Mammary microvascular endothelial cell (primary cell): ENCODE data around the gene PRSS53. TPM values are rescaled to one million over a fixed set of nuclear protein-coding genes. Genes with fewer than 3 reads are reported as not detected.

ENCODE experiments used
- total RNA-seq: library from RNA; depleted of rRNA; stranded (reverse); fragments of >200 nt; gene quantifications from 2 replicates; pipeline ENCODE4 v1.2.3, GENCODE V29; 2015

Gene PRSS53
- 1.2 and 1.5 TPM in 2 replicates for total RNA-seq

GRCh38 chr16:31088459-31089183 lies at the start of gene PRSS53:
PRSS53 (minus strand) TSS chr16:31088943; CDS start chr16:31088809, 134 bp downstream.

GRCh38 chr16:31135535-31136286 lies 47.0 kb upstream of the PRSS53 start, which contains the start of gene PRSS8:
PRSS8 (minus strand) TSS chr16:31135727; CDS start chr16:31135498, 229 bp downstream.

GRCh38 chr16:31117384-31118222 lies 28.9 kb upstream of the PRSS53 start, which contains the start of gene KAT8:
KAT8 (plus strand) TSS chr16:31117664; CDS start chr16:31117682, 18 bp downstream.

GRCh38 chr16:31108035-31108793 lies 19.5 kb upstream of the PRSS53 start, which contains the start of gene BCKDK:
BCKDK (plus strand) TSS chr16:31108386; CDS start chr16:31109224, 838 bp downstream.

GRCh38 chr16:31094424-31095120 lies 5.8 kb upstream of the PRSS53 start, which contains the start of gene VKORC1:
VKORC1 (minus strand) TSS chr16:31094797; CDS start chr16:31094729, 68 bp downstream.

GRCh38 chr16:31073970-31074813 lies 14.6 kb downstream of the PRSS53 start, which contains the start of the genes ZNF646 and ZNF668:
ZNF646 (plus strand) TSS chr16:31074422; CDS start chr16:31076325, 1,903 bp downstream.
ZNF668 (minus strand) TSS chr16:31074240; CDS start chr16:31064459, 9,781 bp downstream.

Other genes starting within 250 kb of the PRSS53 start
- 37.0 and 39.4 TPM in 2 replicates for gene BCL7C, start 194.9 kb downstream of the PRSS53 start, total RNA-seq
- 0.33 TPM in 1 of 2 replicates, not detected in the other for gene CTF1, start 192.3 kb downstream of the PRSS53 start, total RNA-seq
- 15.2 and 15.4 TPM in 2 replicates for gene FBXL19, start 165.4 kb downstream of the PRSS53 start, total RNA-seq
- gene ORAI3, start 139.9 kb downstream of the PRSS53 start, total RNA-seq, result 17.9 and 27.5 TPM in 2 replicates
- gene SETD1A, start 131.2 kb downstream of the PRSS53 start, total RNA-seq, result 4.1 and 4.2 TPM in 2 replicates
- 16.7 and 17.7 TPM in 2 replicates for gene HSD3B7, start 103.7 kb downstream of the PRSS53 start, total RNA-seq
- 0.05 and 0.93 TPM in 2 replicates for gene STX1B, start 78.3 kb downstream of the PRSS53 start, total RNA-seq
- 30.7 and 32.6 TPM in 2 replicates for gene STX4, start 55.4 kb downstream of the PRSS53 start, total RNA-seq
- 12.3 and 13.6 TPM in 2 replicates for gene ZNF668, start 14.7 kb downstream of the PRSS53 start, total RNA-seq
- 9.9 and 10.0 TPM in 2 replicates for gene ZNF646, start 14.5 kb downstream of the PRSS53 start, total RNA-seq
- 144 and 177 TPM in 2 replicates for gene VKORC1, start 5.9 kb upstream of the PRSS53 start, total RNA-seq
- gene BCKDK, start 19.4 kb upstream of the PRSS53 start, total RNA-seq, result 71.9 and 81.6 TPM in 2 replicates
- 30.0 and 31.8 TPM in 2 replicates for gene KAT8, start 28.7 kb upstream of the PRSS53 start, total RNA-seq
- gene PRSS8, start 46.8 kb upstream of the PRSS53 start, total RNA-seq, result not detected in 2 replicates
- 0.25 TPM in 1 of 2 replicates, not detected in the other for gene PRSS36, start 61.1 kb upstream of the PRSS53 start, total RNA-seq
- 63.4 and 69.3 TPM in 2 replicates for gene FUS, start 91.2 kb upstream of the PRSS53 start, total RNA-seq
- gene PYCARD, start 113.8 kb upstream of the PRSS53 start, total RNA-seq, result 38.3 and 39.4 TPM in 2 replicates
- gene TRIM72, start 125.2 kb upstream of the PRSS53 start, total RNA-seq, result not detected in 2 replicates
- gene PYDC1, start 128.2 kb upstream of the PRSS53 start, total RNA-seq, result not detected in 2 replicates
- not detected in 2 replicates for gene ITGAM, start 171.0 kb upstream of the PRSS53 start, total RNA-seq